PC-3 (cell line): ENCODE measurements around the gene TMEM45A.

Experiments used
- EZH2 ChIP-seq: fragments of 300-600 bp; sonication (generic); IDR thresholded peaks from one replicate; pipeline ENCODE4 v1.6.1; 2017; ENCODE audit warnings: antibody characterized with exemption, mild to moderate bottlenecking, low read length; ENCODE audit not compliant: unreplicated experiment
- EZH2phosphoT487 ChIP-seq: fragments of 300-600 bp; sonication (generic); IDR thresholded peaks from 2 replicates; pipeline ENCODE4 v1.6.1; 2018; ENCODE audit warnings: mild to moderate bottlenecking, antibody characterized with exemption, low read length, borderline replicate concordance
- TF ChIP-seq, protein P1 (sequence below): fragments of 300-600 bp; sonication (generic); conservative IDR thresholded peaks from 2 replicates; pipeline ENCODE4 v1.5.1; 2017; ENCODE audit warnings: antibody characterized with exemption, low read depth, mild to moderate bottlenecking, low read length

DNA sequence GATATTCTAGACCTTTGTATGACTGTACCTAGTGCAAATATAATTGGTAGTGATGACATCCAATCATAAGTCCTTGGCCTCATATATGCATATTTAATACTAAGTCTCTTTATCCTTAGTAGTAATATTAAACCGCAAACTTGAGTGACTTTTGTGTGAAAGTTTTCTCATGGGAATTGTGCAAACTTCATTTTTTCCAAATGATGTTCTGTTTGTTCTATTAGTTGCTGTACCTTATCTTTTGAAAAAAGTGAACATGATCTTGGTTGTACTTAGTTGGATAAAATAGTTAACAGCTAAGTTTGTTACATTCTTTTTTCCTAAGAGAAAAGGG lies 43.2 kb downstream of the TMEM45A start:
- TF ChIP-seq EZH2phosphoT487 (no peak), EZH2 (no peak)
- TF ChIP-seq, protein P1, sequence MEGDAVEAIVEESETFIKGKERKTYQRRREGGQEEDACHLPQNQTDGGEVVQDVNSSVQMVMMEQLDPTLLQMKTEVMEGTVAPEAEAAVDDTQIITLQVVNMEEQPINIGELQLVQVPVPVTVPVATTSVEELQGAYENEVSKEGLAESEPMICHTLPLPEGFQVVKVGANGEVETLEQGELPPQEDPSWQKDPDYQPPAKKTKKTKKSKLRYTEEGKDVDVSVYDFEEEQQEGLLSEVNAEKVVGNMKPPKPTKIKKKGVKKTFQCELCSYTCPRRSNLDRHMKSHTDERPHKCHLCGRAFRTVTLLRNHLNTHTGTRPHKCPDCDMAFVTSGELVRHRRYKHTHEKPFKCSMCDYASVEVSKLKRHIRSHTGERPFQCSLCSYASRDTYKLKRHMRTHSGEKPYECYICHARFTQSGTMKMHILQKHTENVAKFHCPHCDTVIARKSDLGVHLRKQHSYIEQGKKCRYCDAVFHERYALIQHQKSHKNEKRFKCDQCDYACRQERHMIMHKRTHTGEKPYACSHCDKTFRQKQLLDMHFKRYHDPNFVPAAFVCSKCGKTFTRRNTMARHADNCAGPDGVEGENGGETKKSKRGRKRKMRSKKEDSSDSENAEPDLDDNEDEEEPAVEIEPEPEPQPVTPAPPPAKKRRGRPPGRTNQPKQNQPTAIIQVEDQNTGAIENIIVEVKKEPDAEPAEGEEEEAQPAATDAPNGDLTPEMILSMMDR: no peak
